ENCODE data around the gene TAS2R1. TPM values are rescaled to one million over a fixed set of nuclear protein-coding genes. Genes with fewer than 3 reads are reported as not detected.

The TAS2R1 gene
- total and polyA plus RNA-seq, 2 donors from 2014 or later = not detected

DNA sequence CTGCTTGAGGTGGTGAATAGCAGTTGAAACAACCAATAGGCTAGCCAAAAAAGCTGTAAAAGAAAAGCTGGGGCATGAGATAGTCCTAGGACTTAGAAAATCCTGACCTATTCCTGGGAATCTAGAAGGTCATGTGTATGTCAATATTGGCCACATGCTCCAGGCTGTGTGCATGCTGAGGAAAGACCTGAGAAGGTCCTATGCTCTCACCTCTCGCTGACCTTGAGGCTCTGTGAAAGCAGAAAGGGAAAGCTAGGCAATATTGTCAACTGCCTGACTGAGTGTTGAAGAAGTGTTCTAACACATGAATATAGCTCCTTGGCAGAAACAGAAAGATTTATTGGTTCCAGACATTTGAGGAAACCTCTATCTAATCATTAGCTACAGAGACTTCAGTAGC is 19.8 kb downstream of the TAS2R1 start:
- intact Hi-C loops (cut with DNase I) = no loop called here
- Histone ChIP-seq H3K27me3 (ENCODE audit: control insufficient read depth, insufficient read depth, low read length) (no peaks in the 10 kb centered on the region), H3K4me3 (ENCODE audit: low read length in 3 of 3) (no peak overlapping the region), H3K9ac (ENCODE audit: low read length in 3 of 3) (no peak overlapping the region), H3K36me3 (ENCODE audit: control insufficient read depth in 2 of 3, insufficient read depth in 3 of 3, low read length in 3 of 3) (no peaks in the 10 kb centered on the region), H3K27ac (ENCODE audit: low read depth in 2 of 2, low read length in 2 of 2) (no peak overlapping the region), H3K4me1 (ENCODE audit: control insufficient read depth in 2 of 3, insufficient read depth in 2 of 3, low read depth in 1 of 3, low read length in 3 of 3) (no peaks in the 10 kb centered on the region), H3K9me3 (ENCODE audit: control insufficient read depth in 2 of 3, insufficient read depth in 1 of 3, low read length in 3 of 3) (peaks cover 0 to 3% (median 0%) of the 10 kb centered on the region in 3 donors)
- TF ChIP-seq, protein P1, sequence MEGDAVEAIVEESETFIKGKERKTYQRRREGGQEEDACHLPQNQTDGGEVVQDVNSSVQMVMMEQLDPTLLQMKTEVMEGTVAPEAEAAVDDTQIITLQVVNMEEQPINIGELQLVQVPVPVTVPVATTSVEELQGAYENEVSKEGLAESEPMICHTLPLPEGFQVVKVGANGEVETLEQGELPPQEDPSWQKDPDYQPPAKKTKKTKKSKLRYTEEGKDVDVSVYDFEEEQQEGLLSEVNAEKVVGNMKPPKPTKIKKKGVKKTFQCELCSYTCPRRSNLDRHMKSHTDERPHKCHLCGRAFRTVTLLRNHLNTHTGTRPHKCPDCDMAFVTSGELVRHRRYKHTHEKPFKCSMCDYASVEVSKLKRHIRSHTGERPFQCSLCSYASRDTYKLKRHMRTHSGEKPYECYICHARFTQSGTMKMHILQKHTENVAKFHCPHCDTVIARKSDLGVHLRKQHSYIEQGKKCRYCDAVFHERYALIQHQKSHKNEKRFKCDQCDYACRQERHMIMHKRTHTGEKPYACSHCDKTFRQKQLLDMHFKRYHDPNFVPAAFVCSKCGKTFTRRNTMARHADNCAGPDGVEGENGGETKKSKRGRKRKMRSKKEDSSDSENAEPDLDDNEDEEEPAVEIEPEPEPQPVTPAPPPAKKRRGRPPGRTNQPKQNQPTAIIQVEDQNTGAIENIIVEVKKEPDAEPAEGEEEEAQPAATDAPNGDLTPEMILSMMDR (IDR thresholded peaks at IDR 0.05; ENCODE audit: borderline replicate concordance, extremely low read depth, insufficient read depth) = no peak
- no peak for FAIRE-seq
- no peak for DNase-seq

GRCh38 chr5:9608093-9608492 is 22.1 kb downstream of the TAS2R1 start:
- Histone ChIP-seq H3K4me1 (ENCODE audit: control insufficient read depth in 2 of 3, insufficient read depth in 2 of 3, low read depth in 1 of 3, low read length in 3 of 3) (no peaks in the 10 kb centered on the region), H3K27me3 (ENCODE audit: control insufficient read depth, insufficient read depth, low read length) (no peaks in the 10 kb centered on the region), H3K9me3 (ENCODE audit: control insufficient read depth in 2 of 3, insufficient read depth in 1 of 3, low read length in 3 of 3) (peaks cover 0 to 3% (median 0%) of the 10 kb centered on the region in 3 donors), H3K9ac (ENCODE audit: low read length in 3 of 3) (no peak overlapping the region), H3K4me3 (ENCODE audit: low read length in 3 of 3) (no peak overlapping the region), H3K27ac (ENCODE audit: low read depth in 2 of 2, low read length in 2 of 2) (no peak overlapping the region), H3K36me3 (ENCODE audit: control insufficient read depth in 2 of 3, insufficient read depth in 3 of 3, low read length in 3 of 3) (no peaks in the 10 kb centered on the region)
- intact Hi-C loops (cut with DNase I) = no loop called here
- FAIRE-seq = no peak
- DNase-seq = no peak
- TF ChIP-seq, protein P1 (IDR thresholded peaks at IDR 0.05; ENCODE audit: borderline replicate concordance, extremely low read depth, insufficient read depth) = no peak

- H3K36me3 ChIP-seq (ENCODE audit: control insufficient read depth in 2 of 3, insufficient read depth in 3 of 3, low read length in 3 of 3) = no peaks in the 10 kb centered on the region
- H3K9me3 ChIP-seq (ENCODE audit: control insufficient read depth in 2 of 3, insufficient read depth in 1 of 3, low read length in 3 of 3) = no peaks in the 10 kb centered on the region
- H3K4me3 ChIP-seq (ENCODE audit: low read length in 3 of 3) = no peak overlapping the region
- no peaks in the 10 kb centered on the region for H3K27me3 ChIP-seq (ENCODE audit: control insufficient read depth, insufficient read depth, low read length)
- TF ChIP-seq, protein P1 (IDR thresholded peaks at IDR 0.05; ENCODE audit: borderline replicate concordance, extremely low read depth, insufficient read depth) = no peak
- no peak overlapping the region for H3K27ac ChIP-seq (ENCODE audit: low read depth in 2 of 2, low read length in 2 of 2)
- intact Hi-C loops (cut with DNase I) = no loop called here
- no peaks in the 10 kb centered on the region for H3K4me1 ChIP-seq (ENCODE audit: control insufficient read depth in 2 of 3, insufficient read depth in 2 of 3, low read depth in 1 of 3, low read length in 3 of 3)
- no peak overlapping the region for H3K9ac ChIP-seq (ENCODE audit: low read length in 3 of 3)
- FAIRE-seq (no peak), DNase-seq (no peak)
Measured at GRCh38 chr5:9605041-9605838, 24.9 kb downstream of the TAS2R1 start.

Data from kidney (tissue), 14 donors.